ENCODE measurements around the gene EGLN2. TPM values are rescaled to one million over a fixed set of nuclear protein-coding genes. Genes with fewer than 3 reads are reported as not detected.
A peak's percentile ranks its signal among the peaks of the same experiment; 100 is the strongest.

Gene EGLN2
- total and polyA plus RNA-seq, 9 of the 15 experiments (the other 6 are each of a cell fraction or from before 2014, with no cell fraction given): 9.6 to 114 (median 71.0) TPM

DNA sequence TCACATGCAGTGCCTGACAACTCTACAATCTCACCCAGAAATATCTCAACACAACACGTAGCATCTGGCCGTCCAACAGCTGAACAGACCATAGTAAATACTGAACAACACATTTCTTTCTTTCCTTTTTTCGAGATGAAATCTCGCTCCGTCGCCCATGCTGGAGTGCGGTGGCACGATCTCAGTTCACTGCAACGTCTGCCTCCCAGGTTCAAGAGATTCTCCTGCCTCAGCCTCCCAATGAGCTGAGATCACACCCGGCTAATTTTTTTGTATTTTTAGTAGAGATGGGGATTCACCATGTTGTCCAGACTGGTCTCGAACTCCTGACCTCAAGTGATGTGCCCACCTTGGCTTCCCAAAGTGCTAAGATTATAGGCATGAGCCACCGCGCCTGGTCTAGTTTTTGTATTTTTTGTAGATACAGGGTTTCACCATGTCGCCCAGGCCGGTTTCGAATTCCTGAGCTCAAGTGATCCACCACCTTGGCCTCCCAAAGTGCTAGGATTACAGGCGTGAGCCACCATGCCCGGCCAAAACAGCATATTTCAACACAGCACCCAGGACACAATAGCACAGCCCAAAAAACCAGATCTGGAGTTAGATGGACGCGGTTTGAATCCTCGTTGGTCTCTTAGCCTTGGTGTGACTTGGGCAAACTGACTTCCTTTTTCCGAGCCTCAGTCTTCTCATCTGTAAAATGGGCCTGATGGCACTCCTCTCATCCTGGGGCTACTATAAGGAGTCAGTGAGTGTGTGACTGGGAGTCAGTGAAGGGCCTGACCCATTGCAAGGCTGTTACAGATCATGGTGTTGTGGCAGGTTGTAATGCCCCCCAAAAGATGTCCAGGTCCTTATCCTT, 28.6 kb downstream of the EGLN2 start:
- Histone ChIP-seq H3K4me2 (ENCODE audit: insufficient read depth, low read length) (no peak overlapping the region), H3K9me1 (ENCODE audit: control insufficient read depth, insufficient read depth, low read length) (peaks cover 3% of the 10 kb centered on the region), H4K20me1 (replicated peaks; ENCODE audit: control insufficient read depth, insufficient read depth, low read length) (no peaks in the 10 kb centered on the region), H3K4me3 (no peak overlapping the region), H3K36me3 (ENCODE audit: control insufficient read depth, insufficient read depth, low read length) (0 out of 3 replicates have a peak, but pooled peaks cover 3% of the 10 kb centered on the region), H3K27ac (ENCODE audit: extremely low read depth, low read depth, low read length) (no peak overlapping the region; the same call in 2 of the 3 replicates), H3K4me1 (replicated peaks in 1 of 2; ENCODE audit: control insufficient read depth in 2 of 2, insufficient read depth in 2 of 2, low read length in 2 of 2) (peaks cover 43 to 45% of the 10 kb centered on the region in 2 experiments), H3K79me2 (ENCODE audit: control insufficient read depth, insufficient read depth, low read length) (peaks cover 3% of the 10 kb centered on the region; the same call in 1 of the 3 replicates), H3K27me3 (ENCODE audit: control insufficient read depth in 2 of 2, insufficient read depth in 2 of 2, low read length in 2 of 2) (no peaks in the 10 kb centered on the region), H2AFZ (ENCODE audit: low read depth, low read length) (no peak overlapping the region), H3K9me3 (replicated peaks; ENCODE audit: control insufficient read depth, insufficient read depth, low read depth, low read length) (no peaks in the 10 kb centered on the region), H3K9ac (ENCODE audit: insufficient read depth in 1 of 2, low read depth in 2 of 2, low read length in 2 of 2) (no peak overlapping the region)
- CTCF ChIA-PET (ENCODE audit: low intra/inter-chr PET ratio): no interaction called here
- ATAC-seq (no peak), DNase-seq (ENCODE audit: extremely low read depth in 1 of 4, low spot score in 3 of 4) (no peak), FAIRE-seq (no peak)
- POLR2A ChIA-PET: no interaction called here
- intact Hi-C loops (cut with micrococcal nuclease) (no loop called here), in situ Hi-C loops (cut with MboI) (no loop called here)
- no TSS peak for BruUV-seq (replicated peaks)
- whole genome bisulfite sequencing (ENCODE audit: insufficient coverage, low coverage, missing lambda C conversion rate): 96% methylated on average over 20 of the region's 22 CpGs
- TF ChIP-seq ADNP (tag; IDR thresholded peaks at IDR 0.05) (peak; percentile 97), CXXC5 (CRISPR knock-in tag; IDR thresholded peaks at IDR 0.05) (0 out of 2 replicates have a peak, but pooled peaks have one; percentile 28), SMARCA5 (IDR thresholded peaks at IDR 0.05) (peak; percentile 91), ZNF146 (CRISPR knock-in tag; IDR thresholded peaks at IDR 0.05; ENCODE audit: unreplicated experiment) (peak; percentile 20), POLR2G (IDR thresholded peaks at IDR 0.05; ENCODE audit: low read depth, low read length) (no peak), HDAC2 (IDR thresholded peaks at IDR 0.05) (peak; percentile 93), MTA3 (IDR thresholded peaks at IDR 0.05; ENCODE audit: borderline replicate concordance) (0 out of 2 replicates have a peak, but pooled peaks have one; percentile 20), YY1 (IDR thresholded peaks at IDR 0.05; ENCODE audit: borderline replicate concordance in 1 of 3, control insufficient read depth in 1 of 3, extremely low read depth in 1 of 3, insufficient read depth in 3 of 3, insufficient read length in 1 of 3, insufficient replicate concordance in 2 of 3, low read depth in 1 of 3, low read length in 2 of 3) (no peak), RCOR1 (IDR thresholded peaks at IDR 0.05; ENCODE audit: borderline replicate concordance in 1 of 2, low read depth in 2 of 2, low read length in 2 of 2) (peak; percentile 15 to 91; a peak in 3 of 4 replicates), PTBP1 (IDR thresholded peaks at IDR 0.05; ENCODE audit: low read depth, low read length) (0 out of 2 replicates have a peak, but pooled peaks have one; percentile 55), KDM1A (IDR thresholded peaks at IDR 0.05) (peak; percentile 87 to 94), CHD4 (IDR thresholded peaks at IDR 0.05; ENCODE audit: insufficient read depth, insufficient replicate concordance, low read depth, low read length, poor library complexity, severe bottlenecking) (peak; percentile 38), ETV5 (CRISPR knock-in tag; IDR thresholded peaks at IDR 0.05; ENCODE audit: low read depth) (no peak), SPI1 (IDR thresholded peaks at IDR 0.05; ENCODE audit: borderline replicate concordance, low read depth, low read length) (peak; percentile 59; the same call in 1 of the 2 replicates), BCOR (IDR thresholded peaks at IDR 0.05) (peak; percentile 99), CBX3 (IDR thresholded peaks at IDR 0.05; ENCODE audit: borderline replicate concordance in 1 of 2, low read length in 2 of 2) (peak; percentile 37 to 60; a peak in 2 of 3 replicates), CBX1 (IDR thresholded peaks at IDR 0.05; ENCODE audit: low read depth) (peak; percentile 94)
- TF ChIP-seq, protein P1, sequence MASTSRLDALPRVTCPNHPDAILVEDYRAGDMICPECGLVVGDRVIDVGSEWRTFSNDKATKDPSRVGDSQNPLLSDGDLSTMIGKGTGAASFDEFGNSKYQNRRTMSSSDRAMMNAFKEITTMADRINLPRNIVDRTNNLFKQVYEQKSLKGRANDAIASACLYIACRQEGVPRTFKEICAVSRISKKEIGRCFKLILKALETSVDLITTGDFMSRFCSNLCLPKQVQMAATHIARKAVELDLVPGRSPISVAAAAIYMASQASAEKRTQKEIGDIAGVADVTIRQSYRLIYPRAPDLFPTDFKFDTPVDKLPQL (IDR thresholded peaks at IDR 0.05; ENCODE audit: extremely low read depth, insufficient read length): no peak
- TF ChIP-seq, protein P2, sequence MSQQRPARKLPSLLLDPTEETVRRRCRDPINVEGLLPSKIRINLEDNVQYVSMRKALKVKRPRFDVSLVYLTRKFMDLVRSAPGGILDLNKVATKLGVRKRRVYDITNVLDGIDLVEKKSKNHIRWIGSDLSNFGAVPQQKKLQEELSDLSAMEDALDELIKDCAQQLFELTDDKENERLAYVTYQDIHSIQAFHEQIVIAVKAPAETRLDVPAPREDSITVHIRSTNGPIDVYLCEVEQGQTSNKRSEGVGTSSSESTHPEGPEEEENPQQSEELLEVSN (IDR thresholded peaks at IDR 0.05; ENCODE audit: borderline replicate concordance in 1 of 2, extremely low read depth in 1 of 2, insufficient read depth in 1 of 2, insufficient read length in 1 of 2, low read depth in 1 of 2, low read length in 1 of 2, poor library complexity in 1 of 2, severe bottlenecking in 1 of 2): no peak

Measured in K562 (cell line).